H7 (cell line): ENCODE results near the gene TRAPPC10. TPM values are rescaled to one million over a fixed set of nuclear protein-coding genes. Genes with fewer than 3 reads are reported as not detected.
A peak's percentile ranks its signal among the peaks of the same experiment; 100 is the strongest.

Experiments
- DNase-seq: peaks from one replicate; pipeline ENCODE4 v3.0.0; 2012
- H3K27me3 ChIP-seq: 2 replicates; pipeline ENCODE4 v1.6.0; 2011; ENCODE audit warnings: mild to moderate bottlenecking, low read length; ENCODE audit not compliant: control insufficient read depth, insufficient read depth
- H3K36me3 ChIP-seq: replicated peaks from 2 replicates; pipeline ENCODE4 v1.5.1; 2011; ENCODE audit warnings: low read length; ENCODE audit not compliant: control insufficient read depth, insufficient read depth
- H3K4me3 ChIP-seq: 2 replicates; pipeline ENCODE4 v1.5.1; 2011; ENCODE audit warnings: low read depth, mild to moderate bottlenecking, control low read depth, low read length, moderate library complexity; ENCODE audit not compliant: insufficient read depth
- total RNA-seq: library from RNA; depleted of rRNA; stranded (reverse); fragments of >200 nt; shearing (Covaris generic); gene quantifications from 2 replicates; pipeline ENCODE4 v1.2.3, GENCODE V29; 2014

The TRAPPC10 gene
- total RNA-seq, 1 experiment from 2014 or later, result 24.8 TPM

DNA sequence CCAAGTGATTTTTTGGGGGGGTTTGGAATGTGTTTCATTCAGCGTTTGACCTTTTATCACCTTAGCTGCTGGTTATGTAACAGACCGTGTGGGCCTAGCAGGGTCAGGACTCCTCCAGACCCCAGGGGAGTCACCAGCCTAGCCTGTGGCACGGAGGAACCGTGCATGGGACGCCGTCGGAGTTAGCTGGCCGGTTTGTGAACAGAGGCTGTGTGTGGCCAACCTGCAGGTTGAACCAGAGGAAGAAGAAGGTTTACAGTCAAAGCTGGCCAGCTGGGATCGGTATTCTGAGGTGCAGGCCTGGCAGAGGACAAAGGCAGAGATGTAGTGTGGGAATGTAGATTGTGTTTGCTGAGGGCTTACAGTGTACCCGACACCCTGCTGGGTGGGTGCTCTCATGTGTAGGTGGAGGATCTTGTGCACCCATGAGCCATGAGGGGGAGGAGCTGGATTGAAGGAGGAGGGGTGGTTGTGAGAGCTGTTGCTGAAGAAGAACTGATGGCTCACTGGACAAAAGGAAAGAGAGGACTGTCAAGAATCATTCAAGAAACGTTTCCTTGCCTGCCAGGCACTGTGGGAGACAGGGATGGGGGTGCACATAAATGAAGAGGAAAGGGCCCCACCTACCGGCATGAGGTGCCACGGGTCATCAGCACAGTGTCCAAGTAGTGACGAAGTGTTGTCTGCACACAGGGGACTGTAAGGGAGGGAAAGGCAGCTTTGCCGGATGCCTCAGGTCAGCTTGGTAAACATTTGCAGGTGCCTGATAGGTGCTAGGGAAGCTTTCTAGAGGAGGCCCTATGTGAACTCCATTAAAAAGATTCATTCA lies 55.1 kb downstream of the TRAPPC10 start:
- Histone ChIP-seq H3K4me3 (no peak overlapping the region), H3K27me3 (no peaks in the 10 kb centered on the region), H3K36me3 (peaks cover 5% of the 10 kb centered on the region)
- DNase-seq, result no peak

- no peak for DNase-seq
- Histone ChIP-seq H3K27me3 (no peaks in the 10 kb centered on the region), H3K36me3 (peaks cover 10% of the 10 kb centered on the region), H3K4me3 (no peak overlapping the region)
Measured at GRCh38 chr21:44070391-44070790, 58.3 kb downstream of the TRAPPC10 start.

GRCh38 chr21:44071359-44072104 lies 59.4 kb downstream of the TRAPPC10 start:
- no peak for DNase-seq
- Histone ChIP-seq H3K27me3 (no peaks in the 10 kb centered on the region), H3K4me3 (no peak overlapping the region), H3K36me3 (peaks cover 10% of the 10 kb centered on the region)

- Histone ChIP-seq H3K4me3 (no peak overlapping the region), H3K27me3 (no peaks in the 10 kb centered on the region), H3K36me3 (peaks cover 10% of the 10 kb centered on the region)
- DNase-seq, result no peak
Measured at GRCh38 chr21:44072111-44072510, 60.0 kb downstream of the TRAPPC10 start.

DNA sequence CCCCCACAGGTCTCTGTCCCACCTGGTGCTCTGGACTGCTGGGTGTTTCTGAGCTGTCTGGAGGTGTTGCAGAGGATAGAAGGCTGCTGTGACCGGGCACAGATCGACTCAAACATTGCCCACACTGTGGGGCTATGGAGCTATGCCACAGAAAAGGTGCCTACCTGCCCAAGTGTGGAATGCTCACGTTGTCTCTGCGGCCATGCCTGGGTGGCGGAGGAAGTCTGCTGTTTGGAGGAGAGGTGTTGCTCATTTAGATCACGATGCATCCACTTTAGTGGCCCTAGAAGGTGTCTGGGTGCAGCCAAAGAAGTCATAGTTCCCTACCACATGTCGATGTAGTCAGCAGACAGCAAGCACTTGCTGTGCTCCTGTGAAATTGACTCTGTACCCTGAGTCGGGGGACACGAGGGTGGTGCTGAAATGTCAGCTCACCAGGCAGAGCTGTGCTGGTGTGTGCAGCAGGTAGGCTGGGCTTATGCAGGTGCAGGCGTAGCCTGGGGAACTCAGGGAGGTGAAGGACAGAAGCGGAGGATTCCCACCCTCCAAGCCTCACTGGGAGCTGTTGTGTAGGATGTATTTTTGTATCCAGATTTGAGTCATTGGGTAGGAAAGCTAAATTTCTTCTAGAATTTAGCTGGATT lies 62.3 kb downstream of the TRAPPC10 start:
- no peak for DNase-seq
- Histone ChIP-seq H3K36me3 (peaks cover 20% of the 10 kb centered on the region), H3K27me3 (no peaks in the 10 kb centered on the region), H3K4me3 (no peak overlapping the region)

DNA sequence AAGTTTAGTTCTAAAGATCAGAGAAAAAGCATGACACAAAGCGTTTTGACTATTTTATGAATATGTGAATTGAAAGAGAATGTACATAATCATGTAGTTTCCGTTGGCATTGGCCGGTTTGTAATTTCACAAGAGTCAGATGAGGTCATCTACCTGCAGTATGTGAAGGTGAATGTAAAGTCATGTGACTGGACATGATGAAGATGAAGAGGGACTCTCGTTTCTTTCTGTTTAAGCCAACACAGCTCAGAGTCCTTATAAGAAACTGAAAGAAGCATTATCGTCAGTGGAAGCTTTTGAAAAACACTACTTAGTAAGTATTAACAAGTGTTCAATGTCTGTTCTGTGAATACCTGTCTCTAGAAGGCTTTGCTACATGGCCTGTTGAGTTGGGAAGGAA lies 64.2 kb downstream of the TRAPPC10 start:
- no peak overlapping the region for H3K4me3 ChIP-seq
- peaks cover 23% of the 10 kb centered on the region for H3K36me3 ChIP-seq
- no peaks in the 10 kb centered on the region for H3K27me3 ChIP-seq
- DNase-seq, result no peak

GRCh38 chr21:44078411-44078981 lies 66.4 kb downstream of the TRAPPC10 start:
- peaks cover 29% of the 10 kb centered on the region for H3K36me3 ChIP-seq
- peak; percentile 68 for DNase-seq
- H3K4me3 ChIP-seq, result no peak overlapping the region
- no peaks in the 10 kb centered on the region for H3K27me3 ChIP-seq

DNA sequence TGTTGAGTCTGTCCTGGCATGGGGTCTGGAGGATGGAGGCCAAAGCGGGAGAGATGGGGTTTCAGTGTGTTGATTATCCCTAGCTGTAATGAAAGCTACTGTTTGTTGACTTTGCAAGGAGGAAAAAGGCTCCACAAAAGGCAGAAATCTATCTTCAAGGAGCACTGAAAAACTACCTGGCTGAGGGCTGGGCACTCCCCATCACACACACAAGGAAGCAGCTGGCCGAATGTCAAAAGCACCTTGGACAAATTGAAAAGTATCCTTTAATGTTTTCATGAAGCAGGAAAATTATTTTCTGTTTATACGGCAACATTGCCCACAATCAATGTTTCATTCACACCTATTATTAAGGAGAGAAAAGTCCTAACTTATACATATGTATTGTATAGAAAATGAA lies 67.3 kb downstream of the TRAPPC10 start:
- H3K27me3 ChIP-seq, result no peaks in the 10 kb centered on the region
- DNase-seq, result no peak
- H3K4me3 ChIP-seq, result no peak overlapping the region
- peaks cover 25% of the 10 kb centered on the region for H3K36me3 ChIP-seq

DNA sequence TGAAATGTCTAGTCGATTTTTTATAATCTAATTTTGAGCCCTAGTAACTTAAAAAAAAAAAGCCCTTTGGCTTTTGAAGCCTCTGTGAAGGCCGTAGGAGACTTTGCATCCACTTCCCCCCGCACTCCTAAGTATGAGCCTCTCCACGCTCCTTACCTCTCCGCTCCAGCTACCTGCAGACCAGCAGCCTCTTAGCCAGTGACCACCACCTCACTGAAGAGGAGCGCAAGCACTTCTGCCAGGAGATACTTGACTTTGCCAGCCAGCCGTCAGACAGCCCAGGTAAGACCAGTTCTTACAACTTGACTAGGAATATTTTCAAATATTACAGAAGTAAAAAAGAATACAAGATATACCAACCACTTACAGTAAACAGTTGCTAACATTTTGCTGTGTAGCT lies 67.7 kb downstream of the TRAPPC10 start:
- H3K27me3 ChIP-seq, result no peaks in the 10 kb centered on the region
- H3K36me3 ChIP-seq, result peaks cover 23% of the 10 kb centered on the region
- no peak for DNase-seq
- no peak overlapping the region for H3K4me3 ChIP-seq

DNA sequence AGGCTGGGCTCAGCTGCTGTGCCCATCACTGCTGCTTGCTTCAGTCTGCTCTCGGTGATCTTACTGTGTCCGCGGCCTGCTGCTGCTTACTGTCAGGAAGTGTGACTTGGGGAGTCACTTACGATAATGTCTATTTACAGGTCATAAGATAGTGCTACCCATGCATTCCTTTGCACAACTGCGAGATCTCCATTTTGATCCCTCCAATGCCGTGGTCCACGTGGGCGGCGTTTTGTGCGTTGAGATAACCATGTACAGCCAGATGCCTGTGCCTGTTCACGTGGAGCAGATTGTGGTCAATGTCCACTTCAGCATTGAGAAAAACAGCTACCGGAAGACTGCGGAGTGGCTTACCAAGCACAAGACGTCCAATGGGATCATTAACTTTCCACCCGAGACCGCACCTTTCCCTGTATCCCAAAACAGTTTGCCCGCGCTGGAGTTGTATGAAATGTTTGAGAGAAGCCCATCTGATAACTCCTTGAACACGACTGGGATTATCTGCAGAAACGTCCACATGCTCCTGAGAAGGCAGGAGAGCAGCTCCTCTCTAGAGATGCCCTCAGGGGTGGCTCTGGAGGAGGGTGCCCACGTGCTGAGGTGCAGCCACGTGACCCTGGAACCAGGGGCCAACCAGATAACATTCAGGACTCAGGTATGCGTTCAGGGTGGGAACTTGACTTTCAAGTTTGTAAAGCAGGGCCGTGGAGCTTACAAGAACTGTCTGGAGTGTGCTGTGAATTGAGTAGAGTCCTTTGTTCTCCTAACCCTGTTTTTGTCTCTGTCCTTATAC lies 70.7 kb downstream of the TRAPPC10 start:
- peaks cover 23% of the 10 kb centered on the region for H3K36me3 ChIP-seq
- no peak overlapping the region for H3K4me3 ChIP-seq
- DNase-seq, result no peak
- H3K27me3 ChIP-seq, result no peaks in the 10 kb centered on the region

GRCh38 chr21:44083631-44084291 lies 71.7 kb downstream of the TRAPPC10 start:
- no peak for DNase-seq
- H3K4me3 ChIP-seq, result no peak overlapping the region
- H3K27me3 ChIP-seq, result no peaks in the 10 kb centered on the region
- peaks cover 25% of the 10 kb centered on the region for H3K36me3 ChIP-seq

- no peak overlapping the region for H3K4me3 ChIP-seq
- peaks cover 24% of the 10 kb centered on the region for H3K36me3 ChIP-seq
- DNase-seq, result no peak
- H3K27me3 ChIP-seq, result no peaks in the 10 kb centered on the region
Measured at GRCh38 chr21:44084496-44085241, 72.6 kb downstream of the TRAPPC10 start.
